GM18907 (cell line): ENCODE results near the gene APLF.

ENCODE experiments used
- ATAC-seq: cut with Tn5 transposase; IDR thresholded peaks from one replicate; pipeline ENCODE4 v1.9.1; 2021; ENCODE audit warnings: mild to moderate bottlenecking, moderate library complexity; ENCODE audit not compliant: unreplicated experiment

The APLF gene

DNA sequence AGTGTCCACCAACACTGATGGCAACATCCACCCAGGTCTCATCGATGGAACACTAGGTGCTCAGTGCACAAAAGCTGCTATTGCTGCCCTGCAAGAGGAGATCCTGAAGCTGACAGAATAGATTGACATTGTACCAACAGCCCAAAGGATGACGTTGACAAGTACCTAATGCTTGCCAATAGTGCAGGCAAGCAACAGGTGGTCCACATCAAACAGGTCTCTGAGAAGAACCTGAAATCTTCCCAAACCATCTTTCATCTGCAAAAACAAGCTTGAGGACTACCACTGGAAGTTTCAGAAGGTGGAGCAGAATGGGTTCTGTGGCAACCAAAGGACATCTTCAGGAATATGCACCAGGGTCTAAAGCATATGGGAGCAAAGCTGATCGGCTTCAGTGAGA, 160.2 kb downstream of the APLF start:
- ATAC-seq, result no peak
